Smooth muscle cell (in vitro differentiated cells): Measurements from ENCODE around the gene NAP1L4. TPM values are rescaled to one million over a fixed set of nuclear protein-coding genes. Genes with fewer than 3 reads are reported as not detected.

Experiments used
- DNase-seq: peaks from one replicate; lab custom pipeline; 2025; ENCODE audit not compliant: unreplicated experiment; lab: John Stamatoyannopoulos, UW
- H2AFZ ChIP-seq: fragments of 200-600 bp; sonication (generic); 2 replicates; pipeline ENCODE4 v1.6.0; 2016; ENCODE audit warnings: antibody characterized with exemption, low read depth, mild to moderate bottlenecking
- H3F3A ChIP-seq: fragments of 200-600 bp; sonication (generic); 2 replicates; pipeline ENCODE4 v1.6.0; 2017; ENCODE audit warnings: antibody characterized with exemption, low read depth
- H3K27ac ChIP-seq: fragments of 200-600 bp; sonication (generic); 2 replicates; pipeline ENCODE4 v1.5.1; 2016; ENCODE audit warnings: low read depth, mild to moderate bottlenecking
- H3K27me3 ChIP-seq: fragments of 200-600 bp; sonication (generic); 2 replicates; pipeline ENCODE4 v1.6.1; 2016; ENCODE audit warnings: low read depth, mild to moderate bottlenecking
- H3K36me3 ChIP-seq: fragments of 200-600 bp; sonication (generic); 2 replicates; pipeline ENCODE4 v1.5.1; 2016; ENCODE audit warnings: low read depth
- H3K4me1 ChIP-seq: fragments of 200-600 bp; sonication (generic); 2 replicates; pipeline ENCODE4 v1.5.1; 2016; ENCODE audit warnings: low read depth
- H3K4me2 ChIP-seq: fragments of 200-600 bp; sonication (generic); 2 replicates; pipeline ENCODE4 v1.6.0; 2016; ENCODE audit warnings: mild to moderate bottlenecking
- H3K4me3 ChIP-seq: fragments of 200-600 bp; sonication (generic); 2 replicates; pipeline ENCODE4 v1.5.1; 2016; ENCODE audit warnings: mild to moderate bottlenecking
- H3K79me2 ChIP-seq: fragments of 200-600 bp; sonication (generic); 2 replicates; pipeline ENCODE4 v1.6.0; 2016; ENCODE audit warnings: low read depth, mild to moderate bottlenecking
- H3K9ac ChIP-seq: fragments of 200-600 bp; sonication (generic); 2 replicates; pipeline ENCODE4 v1.6.0; 2016; ENCODE audit warnings: low read depth
- H3K9me3 ChIP-seq: fragments of 200-600 bp; sonication (generic); replicated peaks from 2 replicates; pipeline ENCODE4 v1.5.1; 2016; ENCODE audit warnings: low read depth
- H4K20me1 ChIP-seq: fragments of 200-600 bp; sonication (generic); 2 replicates; pipeline ENCODE4 v1.6.0; 2016; ENCODE audit warnings: low read depth
- CTCF ChIP-seq: fragments of 200-600 bp; sonication (generic); IDR thresholded peaks from 2 replicates; pipeline ENCODE4 v1.5.1; 2017; ENCODE audit warnings: borderline replicate concordance, mild to moderate bottlenecking, antibody characterized with exemption; ENCODE audit not compliant: insufficient read depth, poor library complexity, severe bottlenecking
- WGBS: methylation state at CpG from one replicate; pipeline ENCODE4 v1.1.7; 2016; ENCODE audit warnings: low lambda C conversion rate; 5-methylcytosine and 5-hydroxymethylcytosine counted together
- polyA plus RNA-seq: library from polyadenylated mRNA; unstranded; fragments of >200 nt; fragmentation: Nextera tagmentation; extraction: Ambion mirVana; gene quantifications from 2 replicates; pipeline ENCODE4 v1.2.1, GENCODE V29; 2016
- total RNA-seq: library from RNA; depleted of rRNA; stranded (reverse); fragments of >200 nt; gene quantifications from 2 replicates; pipeline ENCODE4 v1.2.3, GENCODE V29; 2014

Gene NAP1L4
- total and polyA plus RNA-seq, 2 experiments from 2014 or later: 63.1 to 95.0 TPM

GRCh38 chr11:2997406-2997805 is 5.3 kb upstream of the NAP1L4 start:
- Histone ChIP-seq H3K79me2 (no peaks in the 10 kb centered on the region), H3K4me1 (peaks cover 8% of the 10 kb centered on the region), H3K9ac (no peak overlapping the region), H4K20me1 (no peaks in the 10 kb centered on the region), H3K36me3 (no peaks in the 10 kb centered on the region), H3K27me3 (no peaks in the 10 kb centered on the region), H3K9me3 (no peaks in the 10 kb centered on the region), H3K4me3 (no peak overlapping the region), H3F3A (no peaks in the 10 kb centered on the region), H3K27ac (no peak overlapping the region), H2AFZ (no peak overlapping the region), H3K4me2 (no peak overlapping the region)
- DNase-seq: no peak
- WGBS: 98% methylated on average over 4 of the region's 4 CpGs
- TF ChIP-seq CTCF: no peak

GRCh38 chr11:2996976-2997375 is 4.8 kb upstream of the NAP1L4 start:
- Histone ChIP-seq H3K79me2 (no peaks in the 10 kb centered on the region), H3K4me2 (no peak overlapping the region), H3F3A (no peaks in the 10 kb centered on the region), H3K27me3 (no peaks in the 10 kb centered on the region), H3K4me3 (no peak overlapping the region), H3K9me3 (no peaks in the 10 kb centered on the region), H3K36me3 (no peaks in the 10 kb centered on the region), H2AFZ (no peak overlapping the region), H3K9ac (no peak overlapping the region), H4K20me1 (no peaks in the 10 kb centered on the region), H3K4me1 (peaks cover 8% of the 10 kb centered on the region), H3K27ac (no peak overlapping the region)
- TF ChIP-seq CTCF: no peak
- WGBS: 91% methylated on average over 6 of the region's 6 CpGs
- no peak for DNase-seq

- WGBS: 92% methylated on average over 14 of the region's 14 CpGs
- no peak overlapping the region for H3K4me3 ChIP-seq
- no peak overlapping the region for H3K9ac ChIP-seq
- no peaks in the 10 kb centered on the region for H3F3A ChIP-seq
- H2AFZ ChIP-seq: no peak overlapping the region
- no peaks in the 10 kb centered on the region for H3K36me3 ChIP-seq
- H3K27me3 ChIP-seq: no peaks in the 10 kb centered on the region
- no peak overlapping the region for H3K27ac ChIP-seq
- peaks cover 8% of the 10 kb centered on the region for H3K4me1 ChIP-seq
- no peak for DNase-seq
- H3K4me2 ChIP-seq: no peak overlapping the region
- H3K9me3 ChIP-seq: no peaks in the 10 kb centered on the region
- peaks cover 6% of the 10 kb centered on the region for H4K20me1 ChIP-seq
- no peak for TF ChIP-seq CTCF
- peaks cover 8% of the 10 kb centered on the region for H3K79me2 ChIP-seq
Observed at GRCh38 chr11:2995893-2996554, 3.9 kb upstream of the NAP1L4 start.

GRCh38 chr11:2995031-2995561 is 3.0 kb upstream of the NAP1L4 start:
- WGBS: 90% methylated on average over 13 of the region's 13 CpGs
- Histone ChIP-seq H3K9ac (no peak overlapping the region), H2AFZ (no peak overlapping the region), H3F3A (no peaks in the 10 kb centered on the region), H3K4me3 (no peak overlapping the region), H3K79me2 (peaks cover 17% of the 10 kb centered on the region), H3K36me3 (no peaks in the 10 kb centered on the region), H3K9me3 (no peaks in the 10 kb centered on the region), H3K27ac (no peak overlapping the region), H3K4me2 (no peak overlapping the region), H3K27me3 (no peaks in the 10 kb centered on the region), H4K20me1 (peaks cover 15% of the 10 kb centered on the region), H3K4me1 (peaks cover 7% of the 10 kb centered on the region)
- no peak for DNase-seq
- TF ChIP-seq CTCF: no peak
